M059J (cell line): ENCODE measurements around the gene HMGN4. TPM values are rescaled to one million over a fixed set of nuclear protein-coding genes. Genes with fewer than 3 reads are reported as not detected.
"Not testable (repeated sequence)": the region's sequence is repeated elsewhere in the genome, so short reads cannot be mapped to it uniquely, and the experiment has no call there.

Source experiments
- DNase-seq: peaks from one replicate; pipeline ENCODE4 v3.0.0-alpha.2; 2012; ENCODE audit warnings: low read depth
- total RNA-seq: library from RNA; depleted of rRNA; stranded (reverse); fragments of >200 nt; shearing (Covaris generic); gene quantifications from 2 replicates; pipeline ENCODE4 v1.2.3, GENCODE V29; 2014

HMGN4 gene
- total RNA-seq, 1 experiment from 2014 or later: 161 TPM

DNA sequence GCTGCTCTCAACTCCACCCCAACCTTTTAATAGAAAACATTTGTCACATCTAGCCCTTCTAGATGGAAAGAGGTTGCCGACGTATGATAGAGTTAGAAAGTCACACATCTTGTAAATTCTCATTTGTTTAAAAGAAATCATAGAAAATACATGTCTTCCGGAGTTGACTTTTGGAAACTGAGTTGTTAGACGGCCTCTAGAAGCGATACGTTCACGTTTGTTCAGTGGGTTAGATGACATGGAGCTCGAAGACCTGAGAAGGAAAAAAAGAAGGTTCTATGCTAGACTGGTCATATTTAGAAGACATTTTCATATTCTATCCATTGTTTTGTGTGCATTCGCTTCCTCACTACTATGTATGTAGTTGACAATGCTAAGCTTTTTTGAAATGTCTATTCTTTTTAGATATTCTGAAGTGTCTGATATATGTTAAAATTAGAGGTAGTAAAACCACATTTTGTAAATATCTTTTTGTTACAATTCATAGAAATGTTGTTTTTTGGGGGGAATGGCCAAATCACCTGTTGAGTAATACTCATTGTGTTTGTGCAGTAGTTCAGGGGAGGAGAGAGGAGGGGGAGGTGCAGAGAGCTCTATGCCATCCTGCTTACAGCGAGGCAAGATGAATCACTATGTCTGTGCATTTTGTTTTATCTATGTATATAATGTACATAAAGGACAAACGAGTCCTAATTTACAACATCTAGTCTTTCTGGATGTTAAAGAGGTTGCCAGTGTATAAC, 15.5 kb upstream of the HMGN4 start:
- DNase-seq: not testable (repeated sequence)

DNA sequence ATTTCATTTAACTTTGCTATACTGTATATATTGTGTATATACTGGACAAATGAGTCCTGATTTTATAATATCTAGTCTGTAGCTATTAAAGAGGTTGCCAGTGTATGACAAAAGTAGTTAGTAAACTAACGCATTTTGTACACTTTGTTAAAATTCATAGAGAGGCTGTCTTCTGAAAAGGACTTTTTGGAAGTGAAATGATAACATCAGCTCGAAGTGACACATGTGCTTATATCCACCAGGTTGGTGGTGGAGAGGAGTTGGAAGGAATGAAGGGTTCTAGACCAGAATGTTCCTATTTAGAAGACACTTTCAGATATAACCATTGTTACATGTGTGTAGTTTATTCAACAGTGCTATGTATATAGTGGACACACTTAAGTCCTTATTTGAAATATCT, 13.9 kb upstream of the HMGN4 start:
- DNase-seq: not testable (repeated sequence)

- no peak for DNase-seq
These were observed 13.3 kb upstream of the HMGN4 start for GRCh38 chr6:26524722-26525370.

GRCh38 chr6:26525838-26526237, 12.3 kb upstream of the HMGN4 start:
- no peak for DNase-seq

DNA sequence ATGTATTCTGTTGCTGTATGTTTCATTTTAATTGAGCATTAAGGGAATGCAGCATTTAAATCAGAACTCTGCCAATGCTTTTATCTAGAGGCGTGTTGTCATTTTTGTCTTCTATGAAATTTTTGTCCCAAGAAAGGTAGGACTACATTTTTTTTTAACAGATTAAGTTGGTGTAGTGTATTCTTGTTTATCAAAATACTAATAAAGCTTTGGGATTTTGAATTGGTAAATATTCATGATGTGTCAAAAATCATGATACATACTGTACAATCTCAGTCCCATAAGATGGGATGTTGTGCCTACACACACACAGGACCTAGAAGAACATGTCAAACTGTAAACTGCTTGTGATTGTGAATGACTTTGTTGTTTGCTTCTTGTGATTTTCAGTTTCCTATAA, 11.2 kb upstream of the HMGN4 start:
- no peak for DNase-seq

DNA sequence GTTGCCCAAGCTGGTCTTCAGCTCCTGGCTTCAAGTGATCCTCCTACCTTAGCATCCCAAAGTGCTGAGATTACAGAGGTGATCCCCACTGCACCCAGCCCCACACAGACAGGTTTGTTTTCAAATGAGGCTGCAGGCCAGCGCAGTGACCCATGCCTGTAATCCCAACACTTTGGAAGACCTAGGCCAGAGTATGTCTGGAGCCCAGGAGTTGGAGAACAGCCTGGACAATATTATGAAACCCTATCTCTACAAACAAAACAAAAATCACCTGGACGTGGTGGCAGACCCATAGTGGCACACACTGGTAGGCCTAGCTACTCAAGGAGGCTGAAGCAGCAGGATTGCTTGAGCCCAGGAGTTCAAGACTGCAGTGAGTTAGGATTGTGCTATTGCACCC, 8.0 kb upstream of the HMGN4 start:
- no peak for DNase-seq

DNA sequence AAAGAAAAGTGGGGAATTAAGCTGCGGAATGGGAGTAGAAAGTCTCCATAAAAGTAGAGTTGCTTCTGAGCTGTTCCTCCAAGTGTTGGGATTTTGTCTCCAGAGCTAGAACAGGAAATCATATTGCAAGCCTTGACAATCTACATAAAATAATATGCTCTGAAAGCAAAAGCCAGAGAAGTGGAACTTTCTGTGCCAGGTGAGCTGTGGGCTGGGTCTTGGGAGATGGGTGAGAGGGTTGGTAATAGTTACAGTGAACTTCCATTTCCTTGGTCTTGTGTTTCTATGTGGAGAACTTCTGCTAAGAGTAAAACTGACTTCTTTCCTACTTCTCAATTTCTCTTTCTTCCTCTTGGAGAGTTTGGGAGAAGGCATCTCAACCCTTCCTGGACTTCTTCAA, 6.3 kb upstream of the HMGN4 start:
- DNase-seq: no peak

- peak; percentile 96 for DNase-seq
These were observed 5.3 kb upstream of the HMGN4 start for GRCh38 chr6:26532699-26533531.

- DNase-seq: no peak
These were observed 4.6 kb upstream of the HMGN4 start for GRCh38 chr6:26533532-26533931.

GRCh38 chr6:26534681-26535465, 3.3 kb upstream of the HMGN4 start:
- no peak for DNase-seq

DNA sequence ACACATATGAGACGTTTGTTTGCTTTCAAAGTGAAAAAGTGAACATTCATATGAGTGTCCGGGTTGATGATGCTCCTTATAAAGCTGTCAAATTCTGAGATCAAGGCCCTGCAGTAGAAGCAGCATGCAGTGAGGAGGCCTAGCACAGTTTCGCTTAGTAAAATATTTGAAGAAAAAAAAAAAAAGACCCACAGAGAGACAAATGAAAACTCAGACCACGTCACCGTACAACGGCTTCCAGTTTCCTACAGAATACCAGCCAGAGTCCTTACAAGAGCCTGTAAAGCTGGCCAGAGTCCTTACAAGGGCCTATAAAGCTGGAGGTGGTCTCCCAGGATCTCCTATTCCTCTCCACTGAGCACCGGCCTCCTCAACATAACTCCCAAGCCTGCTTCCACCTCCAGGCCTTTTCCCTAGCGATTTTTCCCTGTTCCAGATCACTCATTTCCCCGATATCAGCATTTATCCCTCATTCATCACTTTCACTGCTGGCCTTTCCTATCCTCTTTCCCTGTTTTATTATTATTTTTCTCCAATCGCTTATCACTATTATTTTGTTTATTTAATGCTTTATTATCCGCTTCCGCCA, 1.5 kb upstream of the HMGN4 start:
- DNase-seq: peak; percentile 80

DNA sequence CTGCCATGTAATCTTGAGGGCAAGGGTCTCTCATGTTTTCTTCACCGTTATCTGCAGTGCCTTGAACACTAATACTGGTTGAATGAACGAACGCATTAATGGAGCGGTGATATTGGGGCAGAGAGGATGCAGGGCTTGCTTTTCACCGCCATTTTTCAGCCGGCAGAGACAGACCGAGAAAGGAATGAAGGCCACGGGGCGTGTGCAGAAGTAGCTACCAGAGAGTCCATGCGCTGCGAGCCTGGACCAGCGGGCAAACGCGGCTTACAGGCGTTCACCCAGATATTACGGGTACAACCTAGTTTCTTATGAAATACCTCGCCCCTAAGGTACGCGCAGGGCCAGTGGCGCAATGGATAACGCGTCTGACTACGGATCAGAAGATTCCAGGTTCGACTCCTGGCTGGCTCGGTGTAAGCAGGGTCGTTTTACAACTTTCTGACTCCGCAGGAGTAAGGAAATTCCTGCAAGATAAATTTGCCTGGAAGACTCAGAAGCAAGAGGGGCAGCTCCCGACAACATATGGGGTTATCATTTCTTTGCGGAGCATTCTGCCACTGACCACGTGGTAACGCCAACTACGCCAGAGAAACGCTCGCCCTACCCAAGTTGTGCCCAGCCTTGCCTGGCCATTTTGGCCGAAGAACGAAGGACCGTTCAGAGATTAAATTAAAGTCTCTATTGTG, 863 bp upstream of the HMGN4 start:
- peak; percentile 98 for DNase-seq

- no peak for DNase-seq
These were observed 371 bp downstream of the HMGN4 start for GRCh38 chr6:26538572-26538902.

GRCh38 chr6:26539071-26539615, 977 bp downstream of the HMGN4 start:
- DNase-seq: peak; percentile 20

GRCh38 chr6:26541579-26541978, 3.4 kb downstream of the HMGN4 start:
- DNase-seq: no peak

DNA sequence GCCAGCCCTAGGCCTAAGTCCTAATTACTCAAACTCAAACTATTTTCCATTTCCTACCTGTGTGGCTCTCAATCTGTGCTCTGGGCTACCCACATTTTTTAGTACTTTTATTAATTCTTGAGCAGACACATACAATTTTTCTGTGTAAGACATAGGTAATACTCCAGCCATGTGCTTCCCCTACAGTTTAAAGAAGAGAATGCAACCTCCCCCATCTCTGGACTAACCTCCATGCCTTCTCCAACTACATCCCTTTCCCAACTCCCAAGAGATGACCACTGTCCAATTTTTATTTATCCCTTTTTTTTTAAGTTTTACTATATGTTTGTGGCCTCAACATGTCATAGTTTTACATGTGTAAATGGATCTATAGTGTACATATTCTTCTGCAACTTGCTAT, 5.8 kb downstream of the HMGN4 start:
- DNase-seq: peak; percentile 43

DNA sequence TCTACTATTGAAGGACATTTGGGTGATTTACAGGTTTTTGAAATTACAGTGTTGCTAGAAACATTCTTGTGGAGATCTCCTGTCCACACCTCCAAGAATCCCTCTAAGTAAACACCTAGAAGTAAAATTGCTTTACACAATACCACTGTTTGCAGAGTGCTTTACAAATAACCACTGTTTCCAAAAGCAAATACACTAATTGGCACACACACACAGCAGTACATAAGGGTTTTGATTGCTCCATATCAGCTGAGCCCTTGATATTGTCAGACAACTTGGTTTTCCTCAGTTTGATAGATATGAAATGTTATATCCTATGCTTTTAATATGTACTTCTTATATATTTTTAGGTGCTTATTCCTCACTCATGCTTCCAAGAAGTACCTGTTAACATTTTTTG, 6.3 kb downstream of the HMGN4 start:
- no peak for DNase-seq

GRCh38 chr6:26545627-26546026, 7.5 kb downstream of the HMGN4 start:
- DNase-seq: no peak

DNA sequence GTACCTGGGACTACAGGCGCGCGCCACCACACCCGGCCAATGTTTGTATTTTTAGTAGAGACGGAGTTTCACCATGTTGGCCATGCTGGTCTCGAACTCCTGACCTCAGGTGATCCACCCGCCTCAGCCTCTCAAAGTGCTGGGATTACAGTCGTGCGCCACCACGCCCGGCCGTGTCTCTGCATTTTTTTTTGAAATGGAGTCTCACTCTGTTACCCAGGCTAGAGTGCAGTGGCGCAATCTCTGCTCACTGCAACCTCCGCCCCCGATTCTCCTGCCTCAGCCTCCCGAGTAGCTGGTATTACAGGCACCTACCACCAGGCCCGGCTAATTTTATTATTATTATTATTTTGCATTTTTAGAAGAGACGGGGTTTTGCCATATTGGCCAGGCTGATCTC, 9.2 kb downstream of the HMGN4 start:
- not testable (repeated sequence) for DNase-seq

DNA sequence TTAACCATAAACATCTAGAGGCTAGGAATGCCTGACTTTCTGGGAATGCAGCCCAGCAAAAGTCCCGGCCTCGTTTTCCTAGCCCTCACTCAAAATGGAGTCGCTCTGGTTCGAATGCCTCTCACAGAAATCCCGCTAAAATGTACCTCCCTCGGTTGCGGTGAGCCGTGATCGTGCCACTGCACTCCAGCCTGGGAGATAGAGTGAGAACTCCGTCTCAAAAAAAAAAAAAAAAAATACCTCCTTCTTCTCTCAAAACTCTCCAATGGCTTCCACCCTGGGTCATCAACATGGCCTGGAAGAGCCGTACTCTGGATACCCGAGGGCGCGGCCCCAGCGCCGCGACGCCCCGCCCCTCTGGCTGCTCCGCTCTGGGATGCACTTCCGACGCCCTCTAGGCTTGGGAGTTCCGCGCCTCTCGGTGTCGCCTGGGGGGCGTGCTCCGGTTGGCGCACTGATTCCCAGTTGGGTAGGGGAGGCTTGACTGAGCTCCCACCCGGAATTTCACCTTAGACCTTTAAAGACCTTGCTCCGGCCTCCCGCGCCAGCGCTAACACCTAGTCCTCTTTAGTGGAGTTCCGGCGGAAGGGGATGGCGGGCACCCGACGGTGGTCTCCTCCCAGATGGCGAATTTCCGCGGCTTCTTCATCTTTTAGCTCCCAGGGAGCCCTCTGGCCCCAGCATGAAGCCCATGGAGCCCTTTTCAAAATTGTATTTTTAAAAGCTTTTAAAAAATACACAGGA, 12.3 kb downstream of the HMGN4 start:
- no peak for DNase-seq
